HepG2 (cell line): ENCODE results near the gene DNMBP. TPM values are rescaled to one million over a fixed set of nuclear protein-coding genes. Genes with fewer than 3 reads are reported as not detected.

ENCODE experiments used
- ATF1 ChIP-seq: IDR thresholded peaks from 2 replicates; pipeline ENCODE4 v1.6.1; 2016; ENCODE audit warnings: mild to moderate bottlenecking, control low read depth
- ATRX ChIP-seq: sonication (generic); formaldehyde crosslinking; IDR thresholded peaks from 2 replicates; pipeline ENCODE4 v1.4.0; 2020; ENCODE audit warnings: missing genetic modification reagents, borderline replicate concordance
- HMG20B ChIP-seq: conservative IDR thresholded peaks from 2 replicates; pipeline ENCODE4 v1.6.1; 2016; ENCODE audit warnings: missing genetic modification reagents, missing compliant biosample characterization
- HOXA3 ChIP-seq: sonication (generic); formaldehyde crosslinking; IDR thresholded peaks from 2 replicates; pipeline ENCODE4 v1.5.0; 2020; ENCODE audit warnings: missing genetic modification reagents
- HOXA9 ChIP-seq: sonication (generic); formaldehyde crosslinking; IDR thresholded peaks from 2 replicates; pipeline ENCODE4 v1.8.1; 2022; ENCODE audit warnings: missing genetic modification reagents, mild to moderate bottlenecking, moderate library complexity, borderline replicate concordance
- PHF5A ChIP-seq: IDR thresholded peaks from one replicate; pipeline ENCODE4 v1.6.1; 2018; ENCODE audit warnings: low read depth, missing genetic modification reagents; ENCODE audit not compliant: unreplicated experiment
- SIX1 ChIP-seq: sonication (generic); formaldehyde crosslinking; IDR thresholded peaks from 2 replicates; pipeline ENCODE4 v1.4.0; 2020; ENCODE audit warnings: missing genetic modification reagents, borderline replicate concordance
- SIX4 ChIP-seq: sonication (generic); formaldehyde crosslinking; IDR thresholded peaks from 2 replicates; pipeline ENCODE4 v1.4.0; 2020; ENCODE audit warnings: missing genetic modification reagents
- SMAD1 ChIP-seq: sonication (generic); formaldehyde crosslinking; IDR thresholded peaks from 2 replicates; pipeline ENCODE4 v1.4.0; 2020; ENCODE audit warnings: missing genetic modification reagents, low read depth, mild to moderate bottlenecking, borderline replicate concordance
- SNAPC4 ChIP-seq: sonication (generic); formaldehyde crosslinking; IDR thresholded peaks from 2 replicates; pipeline ENCODE4 v1.4.0; 2020; ENCODE audit warnings: mild to moderate bottlenecking, missing genetic modification reagents
- SRSF1 ChIP-seq: fragments of 200-400 bp; formaldehyde crosslinking; optimal IDR thresholded peaks from 2 replicates; pipeline ENCODE3; 2017; ENCODE audit warnings: mild to moderate bottlenecking, low read depth, low read length, moderate library complexity
- SRY ChIP-seq: sonication (generic); formaldehyde crosslinking; IDR thresholded peaks from 2 replicates; pipeline ENCODE4 v1.8.0; 2022; ENCODE audit warnings: mild to moderate bottlenecking, missing genetic modification reagents
- THAP11 ChIP-seq: IDR thresholded peaks from 2 replicates; pipeline ENCODE4 v1.6.1; 2016; ENCODE audit warnings: missing biosample characterization, missing genetic modification reagents
- ZBTB33 ChIP-seq: sonication (generic); formaldehyde crosslinking; IDR thresholded peaks from 2 replicates; pipeline ENCODE4 v1.4.0; 2020; ENCODE audit warnings: missing genetic modification reagents
- ZNF121 ChIP-seq: sonication (generic); formaldehyde crosslinking; IDR thresholded peaks from 2 replicates; pipeline ENCODE4 v1.5.0; 2020; ENCODE audit warnings: mild to moderate bottlenecking, missing genetic modification reagents
- ZNF138 ChIP-seq: sonication (generic); formaldehyde crosslinking; IDR thresholded peaks from 2 replicates; pipeline ENCODE4 v1.5.0; 2020; ENCODE audit warnings: mild to moderate bottlenecking, low read depth, missing genetic modification reagents
- ZNF205 ChIP-seq: IDR thresholded peaks from 2 replicates; pipeline ENCODE4 v1.6.1; 2018; ENCODE audit warnings: missing biosample characterization, missing genetic modification reagents
- ZNF292 ChIP-seq: sonication (generic); formaldehyde crosslinking; IDR thresholded peaks from 2 replicates; pipeline ENCODE4 v1.8.1; 2022; ENCODE audit warnings: mild to moderate bottlenecking, low read depth, missing genetic modification reagents, borderline replicate concordance
- ZNF296 ChIP-seq: sonication (generic); formaldehyde crosslinking; conservative IDR thresholded peaks from 2 replicates; pipeline ENCODE4 v1.5.0; 2020; ENCODE audit warnings: mild to moderate bottlenecking, missing genetic modification reagents
- ZNF382 ChIP-seq: sonication (generic); formaldehyde crosslinking; IDR thresholded peaks from 2 replicates; pipeline ENCODE4 v1.5.0; 2020; ENCODE audit warnings: missing genetic modification reagents, mild to moderate bottlenecking, borderline replicate concordance
- ZNF383 ChIP-seq: sonication (generic); formaldehyde crosslinking; IDR thresholded peaks from 2 replicates; pipeline ENCODE4 v1.4.0; 2020; ENCODE audit warnings: missing genetic modification reagents, mild to moderate bottlenecking, borderline replicate concordance
- ZNF460 ChIP-seq: sonication (generic); formaldehyde crosslinking; IDR thresholded peaks from 2 replicates; pipeline ENCODE4 v1.5.1; 2020; ENCODE audit warnings: missing genetic modification reagents, mild to moderate bottlenecking, borderline replicate concordance
- ZNF501 ChIP-seq: sonication (generic); formaldehyde crosslinking; IDR thresholded peaks from 2 replicates; pipeline ENCODE4 v1.5.1; 2020; ENCODE audit warnings: mild to moderate bottlenecking, moderate library complexity, missing genetic modification reagents
- ZNF543 ChIP-seq: sonication (generic); formaldehyde crosslinking; IDR thresholded peaks from 2 replicates; pipeline ENCODE4 v1.4.0; 2020; ENCODE audit warnings: mild to moderate bottlenecking, missing genetic modification reagents
- ZNF580 ChIP-seq: IDR thresholded peaks from 2 replicates; pipeline ENCODE4 v1.6.1; 2016; ENCODE audit warnings: low read depth, borderline replicate concordance
- ZNF773 ChIP-seq: sonication (generic); formaldehyde crosslinking; IDR thresholded peaks from 2 replicates; pipeline ENCODE4 v1.4.0; 2020; ENCODE audit warnings: missing genetic modification reagents, borderline replicate concordance
- polyA plus RNA-seq, 8 experiments: library from polyadenylated mRNA; depleted of rRNA in 3 of 8; stranded (reverse) in 7 of 8; unstranded in 1 of 8; fragments of >200 nt; fragmentation: Illumina TruSeq in 4 of 8; extraction: Trizol in 4 of 8; gene quantifications; 2 replicates each; pipeline versions ENCODE4 v1.2.1 to v1.2.3, GENCODE V29; 2011 to 2016; ENCODE audit warnings: low read depth in 4 of 8, missing spikeins in 1 of 8, mixed read lengths in 1 of 8; ENCODE audit not compliant: insufficient read depth in 1 of 8
- total RNA-seq, 5 experiments: library from RNA; depleted of rRNA; stranded (reverse); fragments of >200 nt; fragmentation: Illumina TruSeq; extraction: Trizol; gene quantifications; 2 replicates each; pipeline ENCODE4 v1.2.3, GENCODE V29; 2016; ENCODE audit warnings: low read depth in 1 of 5

DNMBP gene
- total and polyA plus RNA-seq, 2 of the 13 experiments (the other 11 are each of a cell fraction or from before 2014, with no cell fraction given), result 3.6 to 6.3 TPM

GRCh38 chr10:100046021-100046486, 36.3 kb upstream of the DNMBP start (continued):
- TF ChIP-seq ZNF138 (no peak), HMG20B (CRISPR knock-in tag) (no peak), ATRX (no peak), PHF5A (CRISPR knock-in tag) (no peak), HOXA3 (CRISPR knock-in tag) (peak; percentile 23; the same call in 1 of the 2 replicates), SNAPC4 (CRISPR knock-in tag) (no peak), ZBTB33 (CRISPR knock-in tag) (peak; percentile 61), SRY (CRISPR knock-in tag) (no peak), ZNF205 (no peak), ZNF121 (CRISPR knock-in tag) (no peak), ZNF543 (CRISPR knock-in tag) (no peak), ZNF580 (CRISPR knock-in tag) (no peak), ZNF501 (CRISPR knock-in tag) (no peak), SRSF1 (no peak), SIX1 (CRISPR knock-in tag) (no peak), SMAD1 (CRISPR knock-in tag) (no peak), ZNF382 (CRISPR knock-in tag) (no peak), THAP11 (CRISPR knock-in tag) (no peak), ATF1 (no peak), ZNF773 (CRISPR knock-in tag) (no peak), ZNF460 (CRISPR knock-in tag) (no peak), ZNF383 (no peak), ZNF296 (no peak), SIX4 (CRISPR knock-in tag) (no peak), ZNF292 (CRISPR knock-in tag) (no peak), HOXA9 (CRISPR knock-in tag) (no peak)
